Islet precursor cell (in vitro differentiated cells): ENCODE measurements around the gene CRACDL.

Source experiments
- DNase-seq: peaks from one replicate; pipeline ENCODE4 v3.0.0-alpha.2; 2018

Gene CRACDL

GRCh38 chr2:98823196-98824170 lies 112.5 kb downstream of the CRACDL start:
- DNase-seq, result no peak

- DNase-seq, result peak; percentile 67
Observed at GRCh38 chr2:98822301-98823164, 113.5 kb downstream of the CRACDL start.

- DNase-seq, result no peak
Observed at GRCh38 chr2:98821629-98822135, 114.3 kb downstream of the CRACDL start.

DNA sequence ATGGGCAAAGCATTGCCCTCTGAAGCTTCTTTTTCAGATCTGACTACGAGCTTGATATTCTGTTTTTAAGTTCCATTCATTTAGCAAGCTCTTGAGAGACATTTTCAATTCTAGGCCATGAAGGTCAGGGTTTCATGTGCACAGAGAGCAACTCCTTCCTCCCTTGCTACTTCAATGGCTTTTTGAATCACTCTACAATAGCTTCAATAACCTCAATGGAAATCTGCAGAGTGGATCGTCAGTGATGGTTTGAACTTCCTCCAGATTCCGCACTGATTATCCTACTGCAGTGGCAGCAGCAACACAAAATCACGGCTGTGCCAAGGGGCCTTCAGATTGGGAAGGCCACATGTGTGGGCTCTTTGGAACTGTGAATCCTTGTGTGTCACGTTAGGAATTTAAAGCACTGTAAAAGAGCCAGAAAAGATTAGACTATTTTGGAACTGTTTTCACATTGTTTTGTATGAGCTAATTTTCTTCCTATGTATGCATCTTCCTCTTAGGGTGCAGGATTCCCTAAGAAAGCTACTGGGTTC lies 116.7 kb downstream of the CRACDL start:
- no peak for DNase-seq

DNA sequence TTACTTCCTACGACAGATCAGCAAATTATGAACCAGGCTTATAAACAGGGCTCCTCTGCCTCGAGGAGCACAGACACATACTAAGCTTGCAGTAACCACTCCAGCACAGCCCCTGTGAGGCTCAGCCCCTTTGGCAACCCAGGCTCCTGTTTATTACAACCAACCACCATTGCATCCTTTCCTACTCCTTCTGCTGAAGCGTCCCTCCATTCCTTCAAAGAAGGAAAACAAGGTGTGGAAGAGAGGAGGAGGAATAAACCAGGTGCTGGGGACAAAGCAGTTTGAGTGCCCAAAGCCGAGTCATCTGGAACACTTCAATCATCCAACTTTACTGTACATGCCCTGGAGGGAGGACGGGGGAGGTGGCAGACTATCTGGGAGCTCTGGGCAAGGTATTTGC lies 117.9 kb downstream of the CRACDL start:
- DNase-seq, result peak; percentile 52

GRCh38 chr2:98816281-98816680 lies 119.7 kb downstream of the CRACDL start:
- DNase-seq, result no peak

DNA sequence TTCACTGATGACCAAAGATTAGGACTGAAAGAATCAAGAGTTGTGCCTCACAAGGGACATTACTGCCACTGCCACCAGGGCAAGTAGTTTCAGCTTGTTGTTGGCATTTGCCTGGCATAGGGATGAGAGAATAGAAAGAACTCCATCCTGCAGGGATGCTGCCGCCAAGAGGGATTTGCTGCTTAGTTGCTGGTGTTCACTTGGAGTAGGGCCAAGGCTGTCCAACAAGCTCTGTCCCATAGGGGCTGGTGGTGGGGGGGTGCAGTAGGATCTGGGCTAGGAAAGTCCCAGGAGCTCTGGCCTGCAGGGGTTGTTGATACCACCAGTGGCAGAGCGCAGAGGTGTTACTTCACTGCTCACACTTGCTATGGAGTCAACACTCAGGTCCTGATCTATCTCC lies 120.2 kb downstream of the CRACDL start:
- no peak for DNase-seq

- DNase-seq, result no peak
Observed at GRCh38 chr2:98811766-98812165, 124.3 kb downstream of the CRACDL start.

- no peak for DNase-seq
Observed at GRCh38 chr2:98810588-98810928, 125.5 kb downstream of the CRACDL start.

DNA sequence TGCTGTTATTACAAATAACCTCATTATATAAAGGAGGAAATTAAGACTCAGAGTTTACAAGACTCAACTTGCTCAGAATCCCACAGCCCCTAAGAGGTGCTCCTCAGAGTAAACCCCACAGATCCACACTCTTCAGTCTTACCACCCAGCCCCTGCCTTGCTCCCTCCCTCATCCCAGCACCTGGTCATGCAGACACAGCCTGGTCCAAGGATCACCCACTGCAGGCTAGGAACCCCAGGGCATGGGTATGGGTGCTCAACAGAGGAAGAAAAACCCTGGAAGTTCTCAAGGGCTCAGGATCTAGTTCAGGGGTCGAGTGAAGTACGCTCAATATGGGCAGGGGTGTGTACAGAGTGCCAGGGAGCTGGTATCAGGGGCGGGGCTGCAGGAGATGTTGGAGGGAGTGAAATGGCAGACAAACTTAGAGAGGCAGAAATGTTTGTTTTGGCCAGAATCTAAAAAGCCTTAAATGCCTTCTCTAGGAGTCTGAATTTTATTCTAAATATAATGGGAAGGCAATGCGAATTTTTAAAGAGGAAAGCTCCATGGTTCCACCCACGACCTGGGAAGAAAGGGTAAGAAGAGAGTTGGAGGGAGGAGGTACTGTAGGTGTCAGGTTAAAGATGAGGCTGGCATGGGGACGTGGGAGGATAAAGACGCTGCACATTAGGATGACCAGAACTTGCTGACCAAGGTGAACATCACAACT lies 126.0 kb downstream of the CRACDL start:
- peak; percentile 23 for DNase-seq

DNA sequence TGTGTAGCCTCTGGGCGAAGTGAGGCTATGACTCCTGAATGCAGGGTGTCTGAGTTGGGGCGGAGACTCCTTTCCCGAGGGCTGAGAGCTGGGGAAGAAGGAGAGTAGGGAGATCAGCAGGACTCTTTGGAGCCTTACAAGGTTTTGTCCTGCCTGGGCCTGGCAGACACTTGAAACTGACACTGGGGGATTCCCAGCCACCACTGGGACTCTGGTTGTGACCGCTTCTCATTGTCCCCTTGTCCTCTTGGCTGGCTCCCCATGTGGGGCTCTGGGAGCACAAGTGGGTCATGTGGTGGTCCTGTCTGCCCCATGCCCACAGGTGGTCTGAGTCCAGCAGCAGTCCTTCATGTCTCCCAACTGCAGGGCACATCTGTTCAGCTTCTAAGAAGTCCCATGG lies 126.9 kb downstream of the CRACDL start:
- peak; percentile 20 for DNase-seq

DNA sequence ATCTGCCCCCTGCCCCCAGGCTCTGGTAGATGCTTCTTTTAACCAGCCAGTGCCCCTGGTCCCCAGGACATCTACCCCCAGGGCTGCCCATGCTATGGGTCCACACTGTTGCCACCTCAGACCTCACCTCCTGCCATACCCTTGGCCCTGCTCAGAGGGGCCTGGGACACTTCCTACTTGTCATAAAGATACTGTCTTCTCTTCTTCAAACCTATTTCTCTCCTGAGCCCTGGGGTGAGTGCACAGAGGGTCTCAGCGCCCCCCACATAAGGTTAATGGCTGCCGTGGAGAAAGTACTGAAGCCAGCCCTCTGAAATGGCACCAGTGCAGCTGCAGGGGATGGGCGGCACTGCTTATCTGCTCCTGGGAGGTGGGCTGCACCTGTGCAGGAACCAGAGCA lies 127.5 kb downstream of the CRACDL start:
- DNase-seq, result no peak

- peak; percentile 27 for DNase-seq
Observed at GRCh38 chr2:98807929-98808328, 128.1 kb downstream of the CRACDL start.

- DNase-seq, result no peak
Observed at GRCh38 chr2:98807221-98807620, 128.8 kb downstream of the CRACDL start.

- peak; percentile 36 for DNase-seq
Observed at GRCh38 chr2:98806236-98806697, 129.8 kb downstream of the CRACDL start.

- peak; percentile 63 for DNase-seq
Observed at GRCh38 chr2:98805412-98806171, 130.4 kb downstream of the CRACDL start.

DNA sequence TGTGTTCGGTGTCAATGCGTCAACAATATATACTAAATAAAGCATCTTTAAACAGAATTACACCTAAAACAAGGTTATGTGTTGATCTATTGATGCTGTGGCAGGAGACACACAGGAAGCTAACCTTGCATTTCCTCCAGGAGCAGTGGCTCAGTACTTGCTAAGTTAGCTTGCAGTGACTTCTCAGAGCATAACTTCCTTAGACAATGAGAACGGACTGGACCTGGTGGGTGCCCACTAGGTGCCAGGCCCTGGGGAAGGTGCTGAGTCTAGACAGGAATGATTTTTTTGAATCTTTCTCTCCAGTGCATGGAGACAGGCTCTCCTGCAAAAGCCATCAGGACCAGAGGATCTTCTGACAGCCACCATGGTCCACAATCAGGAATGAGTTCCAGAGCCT lies 131.3 kb downstream of the CRACDL start:
- DNase-seq, result no peak

DNA sequence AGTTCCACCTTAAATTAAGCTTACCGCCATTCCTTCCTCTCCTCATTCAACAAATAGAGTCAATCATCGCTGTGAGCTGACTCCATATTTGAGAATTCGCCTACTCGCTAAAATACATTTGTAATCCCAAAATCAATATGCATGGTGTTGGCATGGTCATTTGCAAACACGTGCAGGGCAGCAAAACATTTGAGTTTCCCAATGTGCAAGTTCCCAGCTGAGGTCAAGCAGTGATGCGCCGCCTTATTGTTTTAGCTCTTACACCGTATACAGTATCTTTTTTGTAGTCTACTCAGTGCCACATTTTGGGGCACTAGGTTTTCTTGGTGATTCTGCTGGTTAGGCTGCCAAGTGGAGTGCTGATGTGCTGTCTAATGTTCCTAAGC lies 131.8 kb downstream of the CRACDL start:
- DNase-seq, result no peak

DNA sequence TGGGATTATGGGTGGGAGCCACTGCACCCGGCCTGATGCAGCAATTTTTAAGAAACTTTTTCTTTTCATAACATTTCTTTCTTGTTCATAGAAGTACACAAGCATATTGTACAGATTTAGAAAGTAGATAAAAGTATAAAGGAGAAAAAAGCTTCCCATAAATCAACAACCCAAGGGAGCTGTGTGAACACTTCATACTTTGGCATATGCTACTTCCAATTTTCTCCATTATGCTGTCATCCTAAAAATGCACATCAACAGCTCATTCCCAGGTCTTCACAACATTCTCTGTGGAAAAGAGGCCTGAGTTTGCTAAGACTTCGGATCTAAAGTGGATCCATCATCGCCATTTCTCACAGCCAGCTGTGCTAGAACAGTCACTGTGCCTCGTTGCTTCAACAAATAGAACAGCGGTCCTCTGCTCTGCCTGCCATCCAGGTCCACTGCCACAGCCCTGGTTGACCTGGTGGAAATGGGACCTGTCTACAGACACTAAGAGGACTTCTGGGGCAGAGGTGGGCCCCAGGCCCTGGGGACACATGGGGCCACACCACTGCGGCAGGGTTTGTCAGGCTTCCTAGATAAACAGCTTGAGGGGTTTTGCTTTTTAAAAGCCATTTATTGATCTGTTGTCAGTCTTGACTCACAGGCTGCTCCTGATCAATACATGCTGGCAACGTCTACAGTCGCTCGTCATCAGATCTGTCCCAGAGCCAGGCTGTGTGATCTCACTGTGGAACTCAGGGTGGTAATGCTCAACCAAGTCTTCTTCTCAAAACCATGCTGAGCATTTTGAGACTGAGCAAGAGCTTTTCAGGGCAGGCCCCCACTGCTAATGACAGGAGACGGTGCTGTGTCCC lies 132.4 kb downstream of the CRACDL start:
- DNase-seq, result peak; percentile 43

- DNase-seq, result no peak
Observed at GRCh38 chr2:98802344-98802743, 133.7 kb downstream of the CRACDL start.

DNA sequence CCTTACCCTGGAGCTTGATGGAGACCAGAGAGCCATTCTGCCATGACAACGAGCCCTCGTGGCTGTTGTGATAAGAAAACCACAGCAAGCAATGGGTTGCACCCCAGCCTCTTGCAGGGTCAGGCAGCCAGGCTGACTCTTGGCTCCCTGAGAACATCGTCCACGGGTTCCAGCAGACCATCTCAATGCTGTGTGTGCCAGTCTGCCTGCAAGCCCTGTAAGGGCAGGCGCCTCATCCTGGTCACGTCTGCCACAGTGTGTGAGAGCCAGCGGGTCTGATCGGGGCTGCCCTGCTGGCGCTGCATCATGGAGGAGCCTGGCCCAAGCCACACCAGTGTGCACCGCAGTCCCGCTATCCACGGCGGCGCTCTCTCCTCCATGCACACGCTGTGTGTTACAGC lies 134.1 kb downstream of the CRACDL start:
- DNase-seq, result no peak
